Measurements from ENCODE around the gene TRAM2. TPM values are rescaled to one million over a fixed set of nuclear protein-coding genes. Genes with fewer than 3 reads are reported as not detected.
A peak's percentile ranks its signal among the peaks of the same experiment; 100 is the strongest.

Gene TRAM2
- total RNA-seq, 2 donors from 2014 or later: 16.9 to 20.5 TPM

GRCh38 chr6:52572536-52572935, 4.3 kb downstream of the TRAM2 start:
- Mint-ChIP-seq H3K4me3 (no peak overlapping the region), H3K36me3 (ENCODE audit: low read depth) (no peaks in the 10 kb centered on the region), H3K4me1 (peaks cover 66% of the 10 kb centered on the region), H3K27ac (peak overlapping the region; percentile 50), H3K9me3 (no peaks in the 10 kb centered on the region), H3K27me3 (ENCODE audit: insufficient read depth) (no peaks in the 10 kb centered on the region)
- Histone ChIP-seq H3K27ac (ENCODE audit: low read depth, low read length) (no peak overlapping the region), H3K4me3 (ENCODE audit: low read length) (no peak overlapping the region), H3K27me3 (ENCODE audit: control insufficient read depth, insufficient read depth, low read length, poor library complexity, severe bottlenecking) (no peaks in the 10 kb centered on the region), H3K36me3 (ENCODE audit: control insufficient read depth, insufficient read depth, low read length) (no peaks in the 10 kb centered on the region), H3K9me3 (ENCODE audit: control insufficient read depth, low read length) (no peaks in the 10 kb centered on the region), H3K4me1 (ENCODE audit: control insufficient read depth, insufficient read depth, low read length) (peaks cover 20% of the 10 kb centered on the region), H3K9ac (ENCODE audit: extremely low read depth, low read length, poor library complexity, severe bottlenecking) (no peak overlapping the region)
- no peak for TF ChIP-seq CTCF (conservative IDR thresholded peaks at IDR 0.05)
- WGBS, 2 experiments (ENCODE audit: insufficient coverage in 1 of 2, insufficient read length in 1 of 2): 93 to 95% methylated on average over 4 of the region's 4 CpGs
- DNase-seq: no peak

- Mint-ChIP-seq H3K36me3 (ENCODE audit: low read depth) (no peaks in the 10 kb centered on the region), H3K4me1 (peaks cover 69% of the 10 kb centered on the region), H3K27ac (peak overlapping the region; percentile 41), H3K4me3 (no peak overlapping the region), H3K27me3 (ENCODE audit: insufficient read depth) (no peaks in the 10 kb centered on the region), H3K9me3 (no peaks in the 10 kb centered on the region)
- 63 to 79% methylated on average over 9 to 10 of the region's 10 CpGs for WGBS, 2 experiments (ENCODE audit: insufficient coverage in 1 of 2, insufficient read length in 1 of 2)
- peaks cover 22% of the 10 kb centered on the region for H3K4me1 ChIP-seq (ENCODE audit: control insufficient read depth, insufficient read depth, low read length)
- H3K36me3 ChIP-seq (ENCODE audit: control insufficient read depth, insufficient read depth, low read length): no peaks in the 10 kb centered on the region
- H3K9ac ChIP-seq (ENCODE audit: extremely low read depth, low read length, poor library complexity, severe bottlenecking): peak overlapping the region; percentile 12
- no peaks in the 10 kb centered on the region for H3K9me3 ChIP-seq (ENCODE audit: control insufficient read depth, low read length)
- no peaks in the 10 kb centered on the region for H3K27me3 ChIP-seq (ENCODE audit: control insufficient read depth, insufficient read depth, low read length, poor library complexity, severe bottlenecking)
- peak overlapping the region; percentile 18 for H3K27ac ChIP-seq (ENCODE audit: low read depth, low read length)
- no peak for TF ChIP-seq CTCF (conservative IDR thresholded peaks at IDR 0.05)
- no peak for DNase-seq
- H3K4me3 ChIP-seq (ENCODE audit: low read length): no peak overlapping the region
Measured at GRCh38 chr6:52571099-52571755, 5.6 kb downstream of the TRAM2 start.

- H3K9ac ChIP-seq (ENCODE audit: extremely low read depth, low read length, poor library complexity, severe bottlenecking): no peak overlapping the region
- Mint-ChIP-seq H3K9me3 (no peaks in the 10 kb centered on the region), H3K36me3 (ENCODE audit: low read depth) (no peaks in the 10 kb centered on the region), H3K27ac (peak overlapping the region; percentile 55), H3K4me3 (no peak overlapping the region), H3K27me3 (ENCODE audit: insufficient read depth) (no peaks in the 10 kb centered on the region), H3K4me1 (peaks cover 60% of the 10 kb centered on the region)
- H3K9me3 ChIP-seq (ENCODE audit: control insufficient read depth, low read length): no peaks in the 10 kb centered on the region
- peaks cover 22% of the 10 kb centered on the region for H3K4me1 ChIP-seq (ENCODE audit: control insufficient read depth, insufficient read depth, low read length)
- H3K27ac ChIP-seq (ENCODE audit: low read depth, low read length): no peak overlapping the region
- no peaks in the 10 kb centered on the region for H3K36me3 ChIP-seq (ENCODE audit: control insufficient read depth, insufficient read depth, low read length)
- TF ChIP-seq CTCF (conservative IDR thresholded peaks at IDR 0.05): no peak
- H3K4me3 ChIP-seq (ENCODE audit: low read length): no peak overlapping the region
- 76 to 77% methylated on average over 8 of the region's 8 CpGs for WGBS, 2 experiments (ENCODE audit: insufficient coverage in 1 of 2, insufficient read length in 1 of 2)
- no peak for DNase-seq
- no peaks in the 10 kb centered on the region for H3K27me3 ChIP-seq (ENCODE audit: control insufficient read depth, insufficient read depth, low read length, poor library complexity, severe bottlenecking)
Measured at GRCh38 chr6:52570291-52570700, 6.6 kb downstream of the TRAM2 start.
